Hepatocyte (in vitro differentiated cells): ENCODE results near the gene HSP90AA1. TPM values are rescaled to one million over a fixed set of nuclear protein-coding genes. Genes with fewer than 3 reads are reported as not detected.
A peak's percentile ranks its signal among the peaks of the same experiment; 100 is the strongest.

Experiments
- DNase-seq: peaks from one replicate; pipeline ENCODE4 v3.0.0-alpha.2; 2016; ENCODE audit warnings: low spot score
- H2AFZ ChIP-seq: fragments of 200-600 bp; sonication (generic); 2 replicates; pipeline ENCODE4 v1.6.0; 2016; ENCODE audit warnings: antibody characterized with exemption, mild to moderate bottlenecking
- H3K27ac ChIP-seq: fragments of 200-600 bp; sonication (generic); 2 replicates; pipeline ENCODE4 v1.5.1; 2016; ENCODE audit warnings: mild to moderate bottlenecking
- H3K27me3 ChIP-seq: fragments of 200-600 bp; sonication (generic); 2 replicates; pipeline ENCODE4 v1.6.1; 2016
- H3K36me3 ChIP-seq: fragments of 200-600 bp; sonication (generic); replicated peaks from 2 replicates; pipeline ENCODE4 v1.5.1; 2016; ENCODE audit warnings: low read depth; ENCODE audit not compliant: insufficient read depth
- H3K4me1 ChIP-seq: fragments of 200-600 bp; sonication (generic); 2 replicates; pipeline ENCODE4 v1.5.1; 2016; ENCODE audit warnings: mild to moderate bottlenecking, moderate library complexity; ENCODE audit not compliant: insufficient read depth
- H3K4me2 ChIP-seq: fragments of 200-600 bp; sonication (generic); 2 replicates; pipeline ENCODE4 v1.6.0; 2016
- H3K4me3 ChIP-seq: fragments of 200-600 bp; sonication (generic); 2 replicates; pipeline ENCODE4 v1.5.1; 2016; ENCODE audit warnings: mild to moderate bottlenecking
- H3K79me2 ChIP-seq: fragments of 200-600 bp; sonication (generic); 2 replicates; pipeline ENCODE4 v1.6.0; 2017; ENCODE audit warnings: mild to moderate bottlenecking
- H3K9me2 ChIP-seq: fragments of 200-600 bp; sonication (generic); replicated peaks from 2 replicates; pipeline ENCODE4 v1.6.0; 2017; ENCODE audit warnings: mild to moderate bottlenecking; ENCODE audit not compliant: insufficient read depth
- H3K9me3 ChIP-seq: fragments of 200-600 bp; sonication (generic); 2 replicates; pipeline ENCODE4 v1.5.1; 2016; ENCODE audit warnings: low read depth, mild to moderate bottlenecking
- H4K20me1 ChIP-seq: fragments of 200-600 bp; sonication (generic); 2 replicates; pipeline ENCODE4 v1.6.0; 2016; ENCODE audit warnings: mild to moderate bottlenecking; ENCODE audit not compliant: insufficient read depth, poor library complexity, severe bottlenecking
- CTCF ChIP-seq: fragments of 200-600 bp; sonication (generic); IDR thresholded peaks from 2 replicates; pipeline ENCODE4 v1.5.1; 2016; ENCODE audit warnings: antibody characterized with exemption, mild to moderate bottlenecking; ENCODE audit not compliant: poor library complexity
- EZH2 ChIP-seq: fragments of 200-600 bp; sonication (generic); IDR thresholded peaks from 2 replicates; pipeline ENCODE4 v1.6.1; 2016; ENCODE audit warnings: antibody characterized with exemption, mild to moderate bottlenecking, borderline replicate concordance
- EZH2phosphoT487 ChIP-seq: fragments of 200-600 bp; sonication (generic); IDR thresholded peaks from one replicate; pipeline ENCODE4 v1.6.1; 2018; ENCODE audit warnings: antibody characterized with exemption, mild to moderate bottlenecking, low read depth, moderate library complexity; ENCODE audit not compliant: unreplicated experiment, severe bottlenecking
- WGBS: methylation state at CpG from one replicate; pipeline ENCODE4 v1.1.6; 2016; ENCODE audit warnings: low lambda C conversion rate; ENCODE audit errors: missing lambda C conversion rate; 5-methylcytosine and 5-hydroxymethylcytosine counted together
- polyA plus RNA-seq: library from polyadenylated mRNA; unstranded; fragments of >200 nt; fragmentation: Nextera tagmentation; extraction: Ambion mirVana; gene quantifications from 2 replicates; pipeline ENCODE4 v1.2.1, GENCODE V29; 2016
- total RNA-seq: library from RNA; depleted of rRNA; stranded (reverse); fragments of >200 nt; gene quantifications from 2 replicates; pipeline ENCODE4 v1.2.3, GENCODE V29; 2014

The HSP90AA1 gene
- total and polyA plus RNA-seq, 2 experiments from 2014 or later, result 503 to 589 TPM

GRCh38 chr14:102046337-102047278 lies 40.2 kb downstream of the HSP90AA1 start:
- no peaks in the 10 kb centered on the region for H3K4me1 ChIP-seq
- H3K9me3 ChIP-seq, result no peaks in the 10 kb centered on the region
- H3K27ac ChIP-seq, result no peak overlapping the region
- no peaks in the 10 kb centered on the region for H3K9me2 ChIP-seq
- no peak overlapping the region for H3K4me2 ChIP-seq
- no peak overlapping the region for H3K4me3 ChIP-seq
- no peaks in the 10 kb centered on the region for H3K27me3 ChIP-seq
- peak; percentile 90 for DNase-seq
- H3K79me2 ChIP-seq, result no peaks in the 10 kb centered on the region
- WGBS, result 59% methylated on average over 21 of the region's 23 CpGs
- no peak overlapping the region for H2AFZ ChIP-seq
- H3K36me3 ChIP-seq, result no peaks in the 10 kb centered on the region
- H4K20me1 ChIP-seq, result no peaks in the 10 kb centered on the region
- TF ChIP-seq EZH2 (no peak), CTCF (peak; percentile 60), EZH2phosphoT487 (no peak)

- Histone ChIP-seq H4K20me1 (no peaks in the 10 kb centered on the region), H2AFZ (no peak overlapping the region), H3K9me2 (no peaks in the 10 kb centered on the region), H3K36me3 (no peaks in the 10 kb centered on the region), H3K4me1 (no peaks in the 10 kb centered on the region), H3K27me3 (no peaks in the 10 kb centered on the region), H3K27ac (no peak overlapping the region), H3K4me2 (no peak overlapping the region), H3K79me2 (no peaks in the 10 kb centered on the region), H3K9me3 (no peaks in the 10 kb centered on the region), H3K4me3 (no peak overlapping the region)
- WGBS, result 93% methylated on average over 13 of the region's 13 CpGs
- DNase-seq, result no peak
- TF ChIP-seq EZH2phosphoT487, result no peak
- TF ChIP-seq CTCF, result no peak
- TF ChIP-seq EZH2, result no peak
Measured at GRCh38 chr14:102044566-102044965, 42.3 kb downstream of the HSP90AA1 start.

- Histone ChIP-seq H4K20me1 (no peaks in the 10 kb centered on the region), H3K4me1 (no peaks in the 10 kb centered on the region), H3K79me2 (no peaks in the 10 kb centered on the region), H3K27me3 (no peaks in the 10 kb centered on the region), H3K4me3 (no peak overlapping the region), H3K9me3 (no peaks in the 10 kb centered on the region), H3K27ac (no peak overlapping the region), H2AFZ (no peak overlapping the region), H3K4me2 (no peak overlapping the region), H3K9me2 (no peaks in the 10 kb centered on the region), H3K36me3 (no peaks in the 10 kb centered on the region)
- DNase-seq, result no peak
- TF ChIP-seq EZH2phosphoT487 (no peak), EZH2 (no peak), CTCF (no peak)
- 97% methylated on average over 22 of the region's 22 CpGs for WGBS
Measured at GRCh38 chr14:102043251-102044025, 43.4 kb downstream of the HSP90AA1 start.
